ENCODE measurements around the gene TESMIN. TPM values are rescaled to one million over a fixed set of nuclear protein-coding genes. Genes with fewer than 3 reads are reported as not detected.

TESMIN gene
- total RNA-seq, result 0.10 and 0.26 TPM in 2 replicates

GRCh38 chr11:68751331-68751856 is at the start of gene TESMIN:
Gene TESMIN (minus strand): TSS chr11:68751520. CDS start chr11:68750660, 860 bp downstream.

GRCh38 chr11:68684385-68685356 is 66.6 kb downstream of the TESMIN start, which contains the start of gene GAL:
Gene GAL (plus strand): TSS chr11:68684544. CDS start chr11:68684924, 380 bp downstream.

Other genes with a start within 250 kb of the TESMIN start
- gene GAL, start 67.0 kb downstream of the TESMIN start, total RNA-seq, result 0.13 and 0.56 TPM in 2 replicates
- 53.2 and 65.2 TPM in 2 replicates for gene CPT1A, start 90.4 kb upstream of the TESMIN start, total RNA-seq
- 24.5 and 38.3 TPM in 2 replicates for gene MRPL21, start 152.3 kb upstream of the TESMIN start, total RNA-seq
- 12.1 and 14.4 TPM in 2 replicates for gene IGHMBP2, start 152.4 kb upstream of the TESMIN start, total RNA-seq
- 0.13 TPM in 1 of 2 replicates, not detected in the other for gene MRGPRD, start 229.5 kb upstream of the TESMIN start, total RNA-seq

All from smooth muscle cell of the pulmonary artery (primary cell).